Lower lobe of right lung (tissue), 2 donors: Measurements from ENCODE around the gene TFAP2A. TPM values are rescaled to one million over a fixed set of nuclear protein-coding genes. Genes with fewer than 3 reads are reported as not detected.

ENCODE experiments used
- ATAC-seq, 2 donors: fragments of 200-7000 bp; cut with Tn5 transposase; one replicate each; pipeline ENCODE4 v1.9.1; 2020 to 2022; ENCODE audit warnings: mild to moderate bottlenecking in 2 of 2, moderate library complexity in 2 of 2
- DNase-seq: peaks from one replicate; pipeline ENCODE4 v3.0.0-alpha.2; 2020
- H3K27ac ChIP-seq: fragments of 200-600 bp; one replicate; pipeline ENCODE4 v1.8.0; 2022
- H3K27me3 ChIP-seq: fragments of 200-600 bp; one replicate; pipeline ENCODE4 v1.8.0; 2022; ENCODE audit warnings: low read depth
- H3K36me3 ChIP-seq: fragments of 200-600 bp; one replicate; pipeline ENCODE4 v1.8.0; 2022; ENCODE audit warnings: mild to moderate bottlenecking
- H3K4me1 ChIP-seq: fragments of 200-600 bp; one replicate; pipeline ENCODE4 v1.8.0; 2022
- H3K4me3 ChIP-seq: fragments of 200-600 bp; one replicate; pipeline ENCODE4 v1.8.0; 2022; ENCODE audit warnings: mild to moderate bottlenecking
- H3K9me3 ChIP-seq: fragments of 200-600 bp; one replicate; pipeline ENCODE4 v1.8.0; 2022
- CTCF ChIP-seq: fragments of 200-600 bp; IDR thresholded peaks from one replicate; pipeline ENCODE4 v1.8.0; 2022; ENCODE audit warnings: antibody characterized with exemption, mild to moderate bottlenecking
- intact Hi-C: fragments of 100-400 bp; cut with DNase I; formaldehyde crosslinking; loops from one replicate; pipeline ENCODE4 v1.11.0; 2022
- total RNA-seq: library from RNA; stranded (reverse); fragmentation: NEBNext Ultra II Directional; extraction: Animal tissue kit (Norgen Biotek cat#: 25700); gene quantifications from one replicate; pipeline ENCODE4 v1.2.1, GENCODE V29; 2021
- donor health status: DM: no; HTN: yes; CAD: no; lungs with severe emphysema.

Gene TFAP2A
- total RNA-seq, 1 donor from 2014 or later, result 0.47 TPM

- Histone ChIP-seq H3K9me3 (no peaks in the 10 kb centered on the region), H3K27ac (no peak overlapping the region), H3K36me3 (no peaks in the 10 kb centered on the region), H3K4me3 (no peak overlapping the region), H3K4me1 (no peaks in the 10 kb centered on the region), H3K27me3 (peaks cover 95% of the 10 kb centered on the region)
- no peak for DNase-seq
- intact Hi-C loops, result no loop called here
- TF ChIP-seq CTCF, result no peak
- ATAC-seq, result no peak
These were observed 18.1 kb downstream of the TFAP2A start for GRCh38 chr6:10396785-10397184.

GRCh38 chr6:10395704-10396546 lies 18.9 kb downstream of the TFAP2A start:
- Histone ChIP-seq H3K36me3 (no peaks in the 10 kb centered on the region), H3K27me3 (peaks cover 95% of the 10 kb centered on the region), H3K4me3 (no peak overlapping the region), H3K4me1 (no peaks in the 10 kb centered on the region), H3K27ac (no peak overlapping the region), H3K9me3 (no peaks in the 10 kb centered on the region)
- TF ChIP-seq CTCF, result no peak
- ATAC-seq (no peak), DNase-seq (no peak)
- intact Hi-C loops, result no loop called here

- no peaks in the 10 kb centered on the region for H3K4me1 ChIP-seq
- intact Hi-C loops, result no loop called here
- no peak overlapping the region for H3K4me3 ChIP-seq
- peaks cover 95% of the 10 kb centered on the region for H3K27me3 ChIP-seq
- TF ChIP-seq CTCF, result no peak
- DNase-seq (no peak), ATAC-seq (no peak)
- no peaks in the 10 kb centered on the region for H3K9me3 ChIP-seq
- no peaks in the 10 kb centered on the region for H3K36me3 ChIP-seq
- no peak overlapping the region for H3K27ac ChIP-seq
These were observed 19.6 kb downstream of the TFAP2A start for GRCh38 chr6:10395171-10395703.

- no peak for DNase-seq
- no peak for ATAC-seq
- no peak for TF ChIP-seq CTCF
- intact Hi-C loops, result no loop called here
- H3K4me3 ChIP-seq, result no peak overlapping the region
- no peaks in the 10 kb centered on the region for H3K4me1 ChIP-seq
- H3K9me3 ChIP-seq, result no peaks in the 10 kb centered on the region
- no peak overlapping the region for H3K27ac ChIP-seq
- peaks cover 97% of the 10 kb centered on the region for H3K27me3 ChIP-seq
- no peaks in the 10 kb centered on the region for H3K36me3 ChIP-seq
These were observed 21.2 kb downstream of the TFAP2A start for GRCh38 chr6:10393544-10394225.

DNA sequence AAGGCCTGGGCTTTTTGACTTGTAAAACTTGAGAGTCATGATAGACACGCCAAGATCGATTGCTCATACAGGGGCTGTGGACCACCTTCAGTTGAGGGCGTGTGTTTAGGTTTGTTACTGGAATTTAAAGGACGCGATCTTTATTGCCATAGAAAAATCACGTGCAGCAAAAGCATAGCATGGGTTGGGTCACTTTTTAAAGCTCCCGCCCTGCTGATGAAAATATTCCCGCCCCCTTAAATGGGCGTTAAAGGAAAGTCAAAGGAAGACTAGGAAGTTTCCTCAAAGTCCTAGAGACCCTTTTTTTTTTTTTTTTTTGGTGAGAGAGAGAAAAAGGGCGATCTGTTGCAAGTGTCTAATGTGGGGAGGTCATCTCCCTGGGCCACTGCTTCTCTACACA lies 23.1 kb downstream of the TFAP2A start:
- Histone ChIP-seq H3K4me3 (no peak overlapping the region), H3K4me1 (no peaks in the 10 kb centered on the region), H3K36me3 (no peaks in the 10 kb centered on the region), H3K27me3 (peaks cover 100% of the 10 kb centered on the region), H3K9me3 (no peaks in the 10 kb centered on the region), H3K27ac (no peak overlapping the region)
- ATAC-seq (no peak), DNase-seq (no peak)
- TF ChIP-seq CTCF, result no peak
- intact Hi-C loops, result no loop called here
